Smooth muscle cell (in vitro differentiated cells): Measurements from ENCODE around the gene RPL35A. TPM values are rescaled to one million over a fixed set of nuclear protein-coding genes. Genes with fewer than 3 reads are reported as not detected.
A peak's percentile ranks its signal among the peaks of the same experiment; 100 is the strongest.
"Not testable (repeated sequence)": the region's sequence is repeated elsewhere in the genome, so short reads cannot be mapped to it uniquely, and the experiment has no call there.

Experiments used
- DNase-seq: peaks from one replicate; lab custom pipeline; 2025; ENCODE audit not compliant: unreplicated experiment; lab: John Stamatoyannopoulos, UW
- H2AFZ ChIP-seq: fragments of 200-600 bp; sonication (generic); 2 replicates; pipeline ENCODE4 v1.6.0; 2016; ENCODE audit warnings: antibody characterized with exemption, low read depth, mild to moderate bottlenecking
- H3F3A ChIP-seq: fragments of 200-600 bp; sonication (generic); 2 replicates; pipeline ENCODE4 v1.6.0; 2017; ENCODE audit warnings: antibody characterized with exemption, low read depth
- H3K27ac ChIP-seq: fragments of 200-600 bp; sonication (generic); 2 replicates; pipeline ENCODE4 v1.5.1; 2016; ENCODE audit warnings: low read depth, mild to moderate bottlenecking
- H3K27me3 ChIP-seq: fragments of 200-600 bp; sonication (generic); 2 replicates; pipeline ENCODE4 v1.6.1; 2016; ENCODE audit warnings: low read depth, mild to moderate bottlenecking
- H3K36me3 ChIP-seq: fragments of 200-600 bp; sonication (generic); 2 replicates; pipeline ENCODE4 v1.5.1; 2016; ENCODE audit warnings: low read depth
- H3K4me1 ChIP-seq: fragments of 200-600 bp; sonication (generic); 2 replicates; pipeline ENCODE4 v1.5.1; 2016; ENCODE audit warnings: low read depth
- H3K4me2 ChIP-seq: fragments of 200-600 bp; sonication (generic); 2 replicates; pipeline ENCODE4 v1.6.0; 2016; ENCODE audit warnings: mild to moderate bottlenecking
- H3K4me3 ChIP-seq: fragments of 200-600 bp; sonication (generic); 2 replicates; pipeline ENCODE4 v1.5.1; 2016; ENCODE audit warnings: mild to moderate bottlenecking
- H3K79me2 ChIP-seq: fragments of 200-600 bp; sonication (generic); 2 replicates; pipeline ENCODE4 v1.6.0; 2016; ENCODE audit warnings: low read depth, mild to moderate bottlenecking
- H3K9ac ChIP-seq: fragments of 200-600 bp; sonication (generic); 2 replicates; pipeline ENCODE4 v1.6.0; 2016; ENCODE audit warnings: low read depth
- H3K9me3 ChIP-seq: fragments of 200-600 bp; sonication (generic); replicated peaks from 2 replicates; pipeline ENCODE4 v1.5.1; 2016; ENCODE audit warnings: low read depth
- H4K20me1 ChIP-seq: fragments of 200-600 bp; sonication (generic); 2 replicates; pipeline ENCODE4 v1.6.0; 2016; ENCODE audit warnings: low read depth
- CTCF ChIP-seq: fragments of 200-600 bp; sonication (generic); IDR thresholded peaks from 2 replicates; pipeline ENCODE4 v1.5.1; 2017; ENCODE audit warnings: borderline replicate concordance, mild to moderate bottlenecking, antibody characterized with exemption; ENCODE audit not compliant: insufficient read depth, poor library complexity, severe bottlenecking
- WGBS: methylation state at CpG from one replicate; pipeline ENCODE4 v1.1.7; 2016; ENCODE audit warnings: low lambda C conversion rate; 5-methylcytosine and 5-hydroxymethylcytosine counted together
- polyA plus RNA-seq: library from polyadenylated mRNA; unstranded; fragments of >200 nt; fragmentation: Nextera tagmentation; extraction: Ambion mirVana; gene quantifications from 2 replicates; pipeline ENCODE4 v1.2.1, GENCODE V29; 2016
- total RNA-seq: library from RNA; depleted of rRNA; stranded (reverse); fragments of >200 nt; gene quantifications from 2 replicates; pipeline ENCODE4 v1.2.3, GENCODE V29; 2014

RPL35A gene
- total and polyA plus RNA-seq, 2 experiments from 2014 or later = 778 to 1,156 TPM

GRCh38 chr3:197957790-197958133 is 7.8 kb downstream of the RPL35A start:
- Histone ChIP-seq H3F3A (peaks cover 62% of the 10 kb centered on the region), H3K4me2 (peak overlapping the region; percentile 52), H2AFZ (no peak overlapping the region), H3K79me2 (peaks cover 12% of the 10 kb centered on the region), H3K27me3 (no peaks in the 10 kb centered on the region), H3K9me3 (no peaks in the 10 kb centered on the region), H3K9ac (no peak overlapping the region), H4K20me1 (peaks cover 34% of the 10 kb centered on the region), H3K27ac (peak overlapping the region; percentile 80), H3K4me1 (peaks cover 15% of the 10 kb centered on the region), H3K36me3 (peaks cover 9% of the 10 kb centered on the region), H3K4me3 (no peak overlapping the region)
- TF ChIP-seq CTCF = no peak
- 83% methylated on average over 5 of the region's 5 CpGs for WGBS
- no peak for DNase-seq

- no peak overlapping the region for H3K4me2 ChIP-seq
- H3K9me3 ChIP-seq = no peaks in the 10 kb centered on the region
- H4K20me1 ChIP-seq = peaks cover 28% of the 10 kb centered on the region
- no peak overlapping the region for H3K4me3 ChIP-seq
- peaks cover 15% of the 10 kb centered on the region for H3K4me1 ChIP-seq
- H3K27me3 ChIP-seq = no peaks in the 10 kb centered on the region
- no peak overlapping the region for H3K9ac ChIP-seq
- peaks cover 9% of the 10 kb centered on the region for H3K36me3 ChIP-seq
- WGBS = 93% methylated on average over 4 of the region's 4 CpGs
- peak overlapping the region; percentile 80 for H3K27ac ChIP-seq
- H2AFZ ChIP-seq = no peak overlapping the region
- peaks cover 57% of the 10 kb centered on the region for H3F3A ChIP-seq
- H3K79me2 ChIP-seq = peaks cover 7% of the 10 kb centered on the region
- DNase-seq = no peak
- no peak for TF ChIP-seq CTCF
Measured at GRCh38 chr3:197958346-197958745, 8.4 kb downstream of the RPL35A start.

- H3K27ac ChIP-seq = peak overlapping the region; percentile 86
Measured at GRCh38 chr3:197958848-197959247, 8.9 kb downstream of the RPL35A start.

GRCh38 chr3:197959500-197959890 is 9.5 kb downstream of the RPL35A start:
- 65% methylated on average over 6 of the region's 6 CpGs for WGBS
- Histone ChIP-seq H3K4me3 (peak overlapping the region; percentile 72), H3K79me2 (no peaks in the 10 kb centered on the region), H3K4me1 (peaks cover 15% of the 10 kb centered on the region), H3K4me2 (peak overlapping the region; percentile 87), H3K9me3 (no peaks in the 10 kb centered on the region), H3K9ac (peak overlapping the region; percentile 39), H3K27ac (peak overlapping the region; percentile 86), H3K27me3 (no peaks in the 10 kb centered on the region), H3F3A (peaks cover 46% of the 10 kb centered on the region), H4K20me1 (peaks cover 17% of the 10 kb centered on the region), H3K36me3 (no peaks in the 10 kb centered on the region), H2AFZ (peak overlapping the region; percentile 49)
- no peak for DNase-seq
- TF ChIP-seq CTCF = no peak

More at GRCh38 chr3:197958848-197959247, 8.9 kb downstream of the RPL35A start:
- H3K9ac ChIP-seq, H2AFZ ChIP-seq, H3K36me3 ChIP-seq, DNase-seq, H3K27me3 ChIP-seq, H3K9me3 ChIP-seq, H3K4me3 ChIP-seq, H3K79me2 ChIP-seq: not testable (repeated sequence)
- Histone ChIP-seq H3K4me1 (peaks cover 15% of the 10 kb centered on the region), H3F3A (peaks cover 52% of the 10 kb centered on the region), H3K4me2 (peak overlapping the region; percentile 87), H4K20me1 (peaks cover 23% of the 10 kb centered on the region)
- 92% methylated on average over 19 of the region's 19 CpGs for WGBS
